ENCODE data around the gene SCP2D1. TPM values are rescaled to one million over a fixed set of nuclear protein-coding genes. Genes with fewer than 3 reads are reported as not detected.

SCP2D1 gene
- total RNA-seq, 1 donor from 2014 or later = not detected

- ChIA-PET POLR2A (no interaction called here), CTCF (no interaction called here)
- ATAC-seq (ENCODE audit: low read depth) (no peak), DNase-seq (no peak)
- intact Hi-C loops (cut with micrococcal nuclease) = no loop called here
- no peak for TF ChIP-seq CTCF (IDR thresholded peaks at IDR 0.05)
- H3K9me3 Mint-ChIP-seq = no peaks in the 10 kb centered on the region
- H3K36me3 Mint-ChIP-seq (ENCODE audit: low read depth) = no peaks in the 10 kb centered on the region
- H3K4me1 Mint-ChIP-seq = peaks cover 5% of the 10 kb centered on the region
- no peak overlapping the region for H3K27ac Mint-ChIP-seq
- no peaks in the 10 kb centered on the region for H3K27me3 Mint-ChIP-seq
- H3K4me3 Mint-ChIP-seq = no peak overlapping the region
Observed at GRCh38 chr20:18811186-18811585, 2.4 kb upstream of the SCP2D1 start.

- TF ChIP-seq CTCF (IDR thresholded peaks at IDR 0.05) = no peak
- Mint-ChIP-seq H3K36me3 (ENCODE audit: low read depth) (no peaks in the 10 kb centered on the region), H3K27me3 (no peaks in the 10 kb centered on the region), H3K4me1 (peaks cover 5% of the 10 kb centered on the region), H3K4me3 (no peak overlapping the region), H3K27ac (no peak overlapping the region), H3K9me3 (no peaks in the 10 kb centered on the region)
- no peak for DNase-seq
- CTCF ChIA-PET = no interaction called here
- POLR2A ChIA-PET = no interaction called here
- intact Hi-C loops (cut with micrococcal nuclease) = no loop called here
- ATAC-seq (ENCODE audit: low read depth) = no peak
Observed at GRCh38 chr20:18811904-18812303, 1.7 kb upstream of the SCP2D1 start.

GRCh38 chr20:18815194-18815942 lies 1.8 kb downstream of the SCP2D1 start:
- ATAC-seq (ENCODE audit: low read depth) (no peak), DNase-seq (no peak)
- CTCF ChIA-PET = no interaction called here
- Mint-ChIP-seq H3K36me3 (ENCODE audit: low read depth) (no peaks in the 10 kb centered on the region), H3K9me3 (no peaks in the 10 kb centered on the region), H3K4me1 (no peaks in the 10 kb centered on the region), H3K27ac (no peak overlapping the region), H3K4me3 (no peak overlapping the region), H3K27me3 (peaks cover 1% of the 10 kb centered on the region)
- TF ChIP-seq CTCF (IDR thresholded peaks at IDR 0.05) = no peak
- POLR2A ChIA-PET = no interaction called here
- intact Hi-C loops (cut with micrococcal nuclease) = no loop called here

GRCh38 chr20:18822832-18823231 lies 9.2 kb downstream of the SCP2D1 start:
- no peak for DNase-seq
- H3K4me1 Mint-ChIP-seq = no peaks in the 10 kb centered on the region
- H3K27ac Mint-ChIP-seq = no peak overlapping the region
- no peaks in the 10 kb centered on the region for H3K36me3 Mint-ChIP-seq (ENCODE audit: low read depth)
- ChIA-PET POLR2A (no interaction called here), CTCF (no interaction called here)
- ATAC-seq (ENCODE audit: low read depth) = no peak
- peaks cover 3% of the 10 kb centered on the region for H3K27me3 Mint-ChIP-seq
- H3K9me3 Mint-ChIP-seq = peaks cover 2% of the 10 kb centered on the region
- intact Hi-C loops (cut with micrococcal nuclease) = no loop called here
- H3K4me3 Mint-ChIP-seq = no peak overlapping the region
- no peak for TF ChIP-seq CTCF (IDR thresholded peaks at IDR 0.05)

- H3K27me3 Mint-ChIP-seq = no peaks in the 10 kb centered on the region
- no peak for ATAC-seq (ENCODE audit: low read depth)
- CTCF ChIA-PET = no interaction called here
- no peaks in the 10 kb centered on the region for H3K36me3 Mint-ChIP-seq (ENCODE audit: low read depth)
- no peaks in the 10 kb centered on the region for H3K9me3 Mint-ChIP-seq
- no peak overlapping the region for H3K4me3 Mint-ChIP-seq
- intact Hi-C loops (cut with micrococcal nuclease) = no loop called here
- no peak for DNase-seq
- no peak overlapping the region for H3K27ac Mint-ChIP-seq
- POLR2A ChIA-PET = no interaction called here
- no peaks in the 10 kb centered on the region for H3K4me1 Mint-ChIP-seq
- no peak for TF ChIP-seq CTCF (IDR thresholded peaks at IDR 0.05)
Observed at GRCh38 chr20:18831830-18832499, 18.4 kb downstream of the SCP2D1 start.
